ENCODE measurements around the gene ARHGDIB. TPM values are rescaled to one million over a fixed set of nuclear protein-coding genes. Genes with fewer than 3 reads are reported as not detected.

The ARHGDIB gene
- total RNA-seq, 2 experiments from 2014 or later, result 569 to 737 TPM

- BruUV-seq (replicated peaks), result no TSS peak
- H3K4me1 ChIP-seq (ENCODE audit: insufficient read depth, low read length, poor library complexity, severe bottlenecking), result peaks cover 65% of the 10 kb centered on the region
- H2AFZ ChIP-seq (ENCODE audit: low read length), result no peak overlapping the region
- H3K27ac ChIP-seq (ENCODE audit: low read depth, low read length, poor library complexity, severe bottlenecking), result peak overlapping the region; percentile 97
- peaks cover 56% of the 10 kb centered on the region for H3K36me3 ChIP-seq (ENCODE audit: insufficient read depth, low read length)
- no peak for DNase-seq (ENCODE audit: low spot score)
- POLR2A ChIA-PET, result interaction anchor here (0.8 to 5.0 kb wide), 6 partner anchors 10 to 344 kb away, joined by 3 to 36 read pairs (median 4); a partner anchor contains a TSS
- H4K20me1 ChIP-seq (ENCODE audit: insufficient read depth, low read length), result peaks cover 39% of the 10 kb centered on the region
- TF ChIP-seq CTCF (conservative IDR thresholded peaks at IDR 0.05; ENCODE audit: low read length) (no peak), EZH2phosphoT487 (IDR thresholded peaks at IDR 0.05; ENCODE audit: borderline replicate concordance, low read depth, low read length) (no peak)
- CTCF ChIA-PET (ENCODE audit: unreplicated experiment), result interaction anchor here (0.6 kb wide), 1 partner anchor 37 kb away, joined by 3 read pairs; no protein-coding TSS in a partner anchor
- peak overlapping the region; percentile 94 for H3K4me2 ChIP-seq (ENCODE audit: low read length)
- peak overlapping the region; percentile 72 for H3K4me3 ChIP-seq (ENCODE audit: low read depth, low read length, poor library complexity, severe bottlenecking)
- H3K9me3 ChIP-seq (ENCODE audit: low read length), result no peaks in the 10 kb centered on the region
- intact Hi-C loops (cut with micrococcal nuclease; ENCODE audit: unreplicated experiment), result loop anchor here (5.0 to 10.0 kb wide), 4 partner anchors 76 to 926 kb away; partner anchors contain the start of gene STRAP
- H3K79me2 ChIP-seq (ENCODE audit: insufficient read depth, low read depth, low read length), result peaks cover 78% of the 10 kb centered on the region
- no peaks in the 10 kb centered on the region for H3K9me2 ChIP-seq (ENCODE audit: insufficient read depth, low read length)
Observed at GRCh38 chr12:14958361-14959125, 2.9 kb downstream of the ARHGDIB start.

DNA sequence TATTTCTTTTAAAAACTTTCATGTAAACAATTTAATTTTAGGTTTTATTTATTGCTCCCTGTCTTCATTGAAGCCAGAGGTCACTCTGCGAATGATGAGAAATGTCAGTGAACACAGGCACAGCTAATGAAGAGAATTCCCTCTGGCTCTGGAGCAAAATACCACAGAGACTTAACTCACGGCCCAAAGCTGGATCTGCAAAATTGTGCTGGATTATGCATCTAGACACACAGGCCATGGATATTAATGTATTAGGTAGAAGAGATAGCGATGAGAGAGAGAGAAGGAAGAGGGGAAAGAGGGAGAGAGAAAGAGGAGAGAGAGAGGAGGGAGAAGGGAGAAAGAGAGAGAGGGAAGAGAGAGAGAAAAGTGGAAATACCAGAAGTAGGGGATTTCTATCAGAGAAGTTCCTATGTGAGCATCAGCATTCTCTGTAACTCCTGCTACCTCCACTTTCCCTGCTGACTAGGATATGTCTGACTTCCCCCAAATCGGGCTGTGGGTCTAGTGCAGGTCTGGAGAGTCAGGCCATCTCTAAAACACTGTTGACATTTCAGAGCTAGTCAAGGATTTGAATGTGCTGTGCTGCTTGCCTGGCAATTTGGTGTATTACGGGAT, 3.7 kb downstream of the ARHGDIB start:
- Histone ChIP-seq H4K20me1 (ENCODE audit: insufficient read depth, low read length) (peaks cover 47% of the 10 kb centered on the region), H3K4me2 (ENCODE audit: low read length) (peak overlapping the region; percentile 94), H3K79me2 (ENCODE audit: insufficient read depth, low read depth, low read length) (peaks cover 87% of the 10 kb centered on the region), H3K9me2 (ENCODE audit: insufficient read depth, low read length) (no peaks in the 10 kb centered on the region), H2AFZ (ENCODE audit: low read length) (no peak overlapping the region), H3K4me3 (ENCODE audit: low read depth, low read length, poor library complexity, severe bottlenecking) (peak overlapping the region; percentile 72), H3K36me3 (ENCODE audit: insufficient read depth, low read length) (peaks cover 64% of the 10 kb centered on the region), H3K4me1 (ENCODE audit: insufficient read depth, low read length, poor library complexity, severe bottlenecking) (peaks cover 65% of the 10 kb centered on the region), H3K9me3 (ENCODE audit: low read length) (no peaks in the 10 kb centered on the region), H3K27ac (ENCODE audit: low read depth, low read length, poor library complexity, severe bottlenecking) (peak overlapping the region; percentile 97)
- ChIA-PET POLR2A (interaction anchor here (0.6 to 2.5 kb wide), 4 partner anchors 8 to 186 kb away, joined by 3 to 8 read pairs (median 4); no protein-coding TSS in a partner anchor), CTCF (ENCODE audit: unreplicated experiment) (interaction anchor here (0.6 kb wide), 1 partner anchor 38 kb away, joined by 3 read pairs; no protein-coding TSS in a partner anchor)
- intact Hi-C loops (cut with micrococcal nuclease; ENCODE audit: unreplicated experiment), result loop anchor here (5.0 to 10.0 kb wide), 4 partner anchors 75 to 927 kb away; partner anchors contain the start of gene STRAP
- BruUV-seq (replicated peaks), result no TSS peak
- DNase-seq (ENCODE audit: low spot score), result no peak
- TF ChIP-seq EZH2phosphoT487 (IDR thresholded peaks at IDR 0.05; ENCODE audit: borderline replicate concordance, low read depth, low read length) (no peak), CTCF (conservative IDR thresholded peaks at IDR 0.05; ENCODE audit: low read length) (no peak)

All from OCI-LY7 (cell line).